GM12878 (cell line): Measurements from ENCODE around the gene TMEM259. TPM values are rescaled to one million over a fixed set of nuclear protein-coding genes. Genes with fewer than 3 reads are reported as not detected.

Source experiments
- ASH2L ChIP-seq: fragments of 300-600, 200-600 bp; sonication (generic); IDR thresholded peaks from 2 replicates; pipeline ENCODE4 v1.6.1; 2017; ENCODE audit warnings: low read depth, mild to moderate bottlenecking, borderline replicate concordance
- ETV6 ChIP-seq, 2 experiments: fragments of 450-650 bp in 1 of 2; IDR thresholded peaks in 1 of 2; conservative IDR thresholded peaks in 1 of 2; 2 replicates each; pipeline ENCODE4 v1.6.1; 2014; ENCODE audit warnings: antibody characterized with exemption in 1 of 2, borderline replicate concordance in 1 of 2, low read depth in 1 of 2, mild to moderate bottlenecking in 1 of 2, moderate library complexity in 1 of 2
- GABPA ChIP-seq: IDR thresholded peaks from 2 replicates; pipeline ENCODE4 v1.6.1; 2014; ENCODE audit warnings: antibody characterized with exemption, low read depth, mild to moderate bottlenecking, inconsistent platforms
- NBN ChIP-seq: fragments of 450-650 bp; IDR thresholded peaks from 2 replicates; pipeline ENCODE4 v1.6.1; 2016
- NFXL1 ChIP-seq: fragments of 450-650 bp; IDR thresholded peaks from 2 replicates; pipeline ENCODE4 v1.6.1; 2017; ENCODE audit warnings: antibody characterized with exemption, mild to moderate bottlenecking, borderline replicate concordance
- NFYB ChIP-seq: IDR thresholded peaks from 2 replicates; pipeline ENCODE4 v1.6.1; 2011; ENCODE audit warnings: low read depth, mild to moderate bottlenecking, low read length, improper control_type of control experiment, moderate library complexity; ENCODE audit not compliant: insufficient read depth
- NR2F1 ChIP-seq: fragments of 450-650 bp; conservative IDR thresholded peaks from 2 replicates; pipeline ENCODE4 v1.6.1; 2017; ENCODE audit warnings: mild to moderate bottlenecking
- POU2F2 ChIP-seq: IDR thresholded peaks from 3 replicates; pipeline ENCODE4 v1.6.1; 2011; ENCODE audit warnings: low read depth, mild to moderate bottlenecking, low read length, borderline replicate concordance
- SMARCA5 ChIP-seq: fragments of 450-650 bp; IDR thresholded peaks from 2 replicates; pipeline ENCODE4 v1.6.1; 2017; ENCODE audit warnings: mild to moderate bottlenecking
- SRF ChIP-seq, 2 experiments: IDR thresholded peaks; 2 replicates each; pipeline ENCODE4 v1.6.1; 2011; ENCODE audit warnings: low read depth in 2 of 2, low read length in 2 of 2, mild to moderate bottlenecking in 1 of 2, moderate library complexity in 1 of 2
- SUZ12 ChIP-seq: fragments of 200-600 bp; sonication (generic); IDR thresholded peaks from one replicate; pipeline ENCODE4 v1.6.1; 2018; ENCODE audit warnings: antibody characterized with exemption, mild to moderate bottlenecking; ENCODE audit not compliant: unreplicated experiment
- TCF3 ChIP-seq: IDR thresholded peaks from 2 replicates; pipeline ENCODE4 v1.6.1; 2012; ENCODE audit warnings: low read depth, mild to moderate bottlenecking, low read length, borderline replicate concordance; ENCODE audit not compliant: insufficient read depth
- polyA plus RNA-seq, 11 experiments: library from polyadenylated mRNA; depleted of rRNA in 4 of 11; unstranded in 6 of 11; stranded (reverse) in 5 of 11; fragments of >200 nt; fragmentation: Nextera tagmentation in 4 of 11; fragmentation: Illumina TruSeq in 1 of 11; extraction: Ambion mirVana in 4 of 11; extraction: Trizol in 1 of 11; gene quantifications; 1 replicate in 1 of 11; 2 replicates in 10 of 11; pipeline versions ENCODE4 v1.2.1 to v1.2.3, GENCODE V29; 2011 to 2016; ENCODE audit warnings: inconsistent platforms in 2 of 11, missing spikeins in 2 of 11, low read depth in 1 of 11
- total RNA-seq, 4 experiments: library from RNA; depleted of rRNA in 3 of 4; stranded (reverse); fragments of >200 nt in 3 of 4; fragmentation: Illumina TruSeq in 1 of 4; extraction: Trizol in 1 of 4; gene quantifications; 2 replicates each; pipeline versions ENCODE4 v1.2.1 to v1.2.3, GENCODE V29; 2013 to 2021
- TF ChIP-seq, protein P1 (sequence below): IDR thresholded peaks from 2 replicates; pipeline ENCODE4 v1.6.1; 2011; ENCODE audit warnings: borderline replicate concordance, low read depth, mild to moderate bottlenecking, moderate library complexity, mixed read lengths, low read length; ENCODE audit not compliant: insufficient read depth; ENCODE audit errors: extremely low read length
- TF ChIP-seq, protein P2 (sequence below): IDR thresholded peaks from 2 replicates; pipeline ENCODE4 v1.6.1; 2012; ENCODE audit warnings: improper control_type of control experiment, low read depth, low read length; ENCODE audit not compliant: insufficient replicate concordance
- TF ChIP-seq, protein P3 (sequence below): fragments of 450-650 bp; IDR thresholded peaks from 2 replicates; pipeline ENCODE4 v1.6.1; 2016; ENCODE audit warnings: mild to moderate bottlenecking, moderate library complexity, borderline replicate concordance
- TF ChIP-seq, protein P4 (sequence below): fragments of 450-650 bp; IDR thresholded peaks from 2 replicates; pipeline ENCODE4 v1.6.1; 2017; ENCODE audit warnings: low read depth, mild to moderate bottlenecking, moderate library complexity

TMEM259 gene
- total and polyA plus RNA-seq, 10 of the 15 experiments (the other 5 are each of a cell fraction or from before 2014, with no cell fraction given), result 0.43 to 184 (median 62.0) TPM

DNA sequence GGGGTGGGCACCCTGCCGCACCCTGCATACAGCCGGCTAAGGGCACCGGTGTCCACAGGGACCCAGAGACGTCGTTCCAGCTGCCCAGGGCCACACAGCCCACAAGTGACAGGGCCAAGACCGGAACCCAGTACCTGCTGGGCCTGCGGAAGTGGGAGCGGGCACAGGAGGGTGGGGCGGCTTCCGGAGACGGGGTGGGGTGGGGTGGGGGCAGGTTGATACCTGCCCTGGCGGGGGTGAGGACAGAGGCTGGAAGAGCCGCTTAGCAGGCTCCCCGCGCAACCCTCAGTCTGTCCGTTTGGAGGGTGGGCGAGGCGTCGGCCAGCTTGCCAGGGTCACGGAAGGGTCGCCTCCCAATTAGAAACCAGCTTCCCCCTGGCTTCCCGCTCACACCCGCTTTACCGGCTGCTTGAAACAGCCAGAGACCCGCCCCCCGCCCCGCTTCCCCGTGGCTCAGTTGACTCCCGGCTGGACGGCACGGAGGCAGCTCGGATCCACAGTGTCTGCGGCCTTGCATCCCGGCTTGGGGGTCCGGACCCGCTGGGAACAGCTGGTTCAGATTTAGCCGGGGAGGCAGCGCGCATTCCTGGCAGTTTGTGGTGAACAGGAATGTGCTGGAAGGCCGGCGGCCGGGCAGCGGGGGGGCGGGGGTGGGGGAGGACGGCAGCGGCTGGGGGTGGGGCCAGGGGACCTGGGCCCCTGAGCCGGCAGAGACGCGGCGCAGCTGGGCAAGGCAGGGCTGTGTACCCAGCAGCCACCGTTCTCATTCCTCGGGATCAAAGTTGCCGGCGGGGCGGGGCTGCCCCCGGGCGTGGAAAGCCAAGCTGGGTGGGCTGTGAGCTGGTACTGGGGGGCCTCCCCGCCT lies 7.4 kb upstream of the TMEM259 start (continued):
- TF ChIP-seq TCF3, result no peak
- TF ChIP-seq, protein P1, sequence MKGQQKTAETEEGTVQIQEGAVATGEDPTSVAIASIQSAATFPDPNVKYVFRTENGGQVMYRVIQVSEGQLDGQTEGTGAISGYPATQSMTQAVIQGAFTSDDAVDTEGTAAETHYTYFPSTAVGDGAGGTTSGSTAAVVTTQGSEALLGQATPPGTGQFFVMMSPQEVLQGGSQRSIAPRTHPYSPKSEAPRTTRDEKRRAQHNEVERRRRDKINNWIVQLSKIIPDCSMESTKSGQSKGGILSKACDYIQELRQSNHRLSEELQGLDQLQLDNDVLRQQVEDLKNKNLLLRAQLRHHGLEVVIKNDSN, result no peak
- TF ChIP-seq, protein P2, sequence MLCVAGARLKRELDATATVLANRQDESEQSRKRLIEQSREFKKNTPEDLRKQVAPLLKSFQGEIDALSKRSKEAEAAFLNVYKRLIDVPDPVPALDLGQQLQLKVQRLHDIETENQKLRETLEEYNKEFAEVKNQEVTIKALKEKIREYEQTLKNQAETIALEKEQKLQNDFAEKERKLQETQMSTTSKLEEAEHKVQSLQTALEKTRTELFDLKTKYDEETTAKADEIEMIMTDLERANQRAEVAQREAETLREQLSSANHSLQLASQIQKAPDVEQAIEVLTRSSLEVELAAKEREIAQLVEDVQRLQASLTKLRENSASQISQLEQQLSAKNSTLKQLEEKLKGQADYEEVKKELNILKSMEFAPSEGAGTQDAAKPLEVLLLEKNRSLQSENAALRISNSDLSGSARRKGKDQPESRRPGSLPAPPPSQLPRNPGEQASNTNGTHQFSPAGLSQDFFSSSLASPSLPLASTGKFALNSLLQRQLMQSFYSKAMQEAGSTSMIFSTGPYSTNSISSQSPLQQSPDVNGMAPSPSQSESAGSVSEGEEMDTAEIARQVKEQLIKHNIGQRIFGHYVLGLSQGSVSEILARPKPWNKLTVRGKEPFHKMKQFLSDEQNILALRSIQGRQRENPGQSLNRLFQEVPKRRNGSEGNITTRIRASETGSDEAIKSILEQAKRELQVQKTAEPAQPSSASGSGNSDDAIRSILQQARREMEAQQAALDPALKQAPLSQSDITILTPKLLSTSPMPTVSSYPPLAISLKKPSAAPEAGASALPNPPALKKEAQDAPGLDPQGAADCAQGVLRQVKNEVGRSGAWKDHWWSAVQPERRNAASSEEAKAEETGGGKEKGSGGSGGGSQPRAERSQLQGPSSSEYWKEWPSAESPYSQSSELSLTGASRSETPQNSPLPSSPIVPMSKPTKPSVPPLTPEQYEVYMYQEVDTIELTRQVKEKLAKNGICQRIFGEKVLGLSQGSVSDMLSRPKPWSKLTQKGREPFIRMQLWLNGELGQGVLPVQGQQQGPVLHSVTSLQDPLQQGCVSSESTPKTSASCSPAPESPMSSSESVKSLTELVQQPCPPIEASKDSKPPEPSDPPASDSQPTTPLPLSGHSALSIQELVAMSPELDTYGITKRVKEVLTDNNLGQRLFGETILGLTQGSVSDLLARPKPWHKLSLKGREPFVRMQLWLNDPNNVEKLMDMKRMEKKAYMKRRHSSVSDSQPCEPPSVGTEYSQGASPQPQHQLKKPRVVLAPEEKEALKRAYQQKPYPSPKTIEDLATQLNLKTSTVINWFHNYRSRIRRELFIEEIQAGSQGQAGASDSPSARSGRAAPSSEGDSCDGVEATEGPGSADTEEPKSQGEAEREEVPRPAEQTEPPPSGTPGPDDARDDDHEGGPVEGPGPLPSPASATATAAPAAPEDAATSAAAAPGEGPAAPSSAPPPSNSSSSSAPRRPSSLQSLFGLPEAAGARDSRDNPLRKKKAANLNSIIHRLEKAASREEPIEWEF, result no peak
- TF ChIP-seq ASH2L, result no peak
- no peak for TF ChIP-seq SUZ12
- TF ChIP-seq SRF (IDR thresholded peaks at IDR 0.05; ENCODE audit: low read depth in 2 of 2, low read length in 2 of 2), result no peak
- 0 out of 3 replicates have a peak, but pooled peaks have one; percentile 43 for TF ChIP-seq POU2F2
- TF ChIP-seq, protein P3, sequence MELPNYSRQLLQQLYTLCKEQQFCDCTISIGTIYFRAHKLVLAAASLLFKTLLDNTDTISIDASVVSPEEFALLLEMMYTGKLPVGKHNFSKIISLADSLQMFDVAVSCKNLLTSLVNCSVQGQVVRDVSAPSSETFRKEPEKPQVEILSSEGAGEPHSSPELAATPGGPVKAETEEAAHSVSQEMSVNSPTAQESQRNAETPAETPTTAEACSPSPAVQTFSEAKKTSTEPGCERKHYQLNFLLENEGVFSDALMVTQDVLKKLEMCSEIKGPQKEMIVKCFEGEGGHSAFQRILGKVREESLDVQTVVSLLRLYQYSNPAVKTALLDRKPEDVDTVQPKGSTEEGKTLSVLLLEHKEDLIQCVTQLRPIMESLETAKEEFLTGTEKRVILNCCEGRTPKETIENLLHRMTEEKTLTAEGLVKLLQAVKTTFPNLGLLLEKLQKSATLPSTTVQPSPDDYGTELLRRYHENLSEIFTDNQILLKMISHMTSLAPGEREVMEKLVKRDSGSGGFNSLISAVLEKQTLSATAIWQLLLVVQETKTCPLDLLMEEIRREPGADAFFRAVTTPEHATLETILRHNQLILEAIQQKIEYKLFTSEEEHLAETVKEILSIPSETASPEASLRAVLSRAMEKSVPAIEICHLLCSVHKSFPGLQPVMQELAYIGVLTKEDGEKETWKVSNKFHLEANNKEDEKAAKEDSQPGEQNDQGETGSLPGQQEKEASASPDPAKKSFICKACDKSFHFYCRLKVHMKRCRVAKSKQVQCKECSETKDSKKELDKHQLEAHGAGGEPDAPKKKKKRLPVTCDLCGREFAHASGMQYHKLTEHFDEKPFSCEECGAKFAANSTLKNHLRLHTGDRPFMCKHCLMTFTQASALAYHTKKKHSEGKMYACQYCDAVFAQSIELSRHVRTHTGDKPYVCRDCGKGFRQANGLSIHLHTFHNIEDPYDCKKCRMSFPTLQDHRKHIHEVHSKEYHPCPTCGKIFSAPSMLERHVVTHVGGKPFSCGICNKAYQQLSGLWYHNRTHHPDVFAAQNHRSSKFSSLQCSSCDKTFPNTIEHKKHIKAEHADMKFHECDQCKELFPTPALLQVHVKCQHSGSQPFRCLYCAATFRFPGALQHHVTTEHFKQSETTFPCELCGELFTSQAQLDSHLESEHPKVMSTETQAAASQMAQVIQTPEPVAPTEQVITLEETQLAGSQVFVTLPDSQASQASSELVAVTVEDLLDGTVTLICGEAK, result peak; percentile 75
- no peak for TF ChIP-seq NFYB
- TF ChIP-seq NR2F1, result peak; percentile 65; the same call in 1 of the 2 replicates
- TF ChIP-seq, protein P4, sequence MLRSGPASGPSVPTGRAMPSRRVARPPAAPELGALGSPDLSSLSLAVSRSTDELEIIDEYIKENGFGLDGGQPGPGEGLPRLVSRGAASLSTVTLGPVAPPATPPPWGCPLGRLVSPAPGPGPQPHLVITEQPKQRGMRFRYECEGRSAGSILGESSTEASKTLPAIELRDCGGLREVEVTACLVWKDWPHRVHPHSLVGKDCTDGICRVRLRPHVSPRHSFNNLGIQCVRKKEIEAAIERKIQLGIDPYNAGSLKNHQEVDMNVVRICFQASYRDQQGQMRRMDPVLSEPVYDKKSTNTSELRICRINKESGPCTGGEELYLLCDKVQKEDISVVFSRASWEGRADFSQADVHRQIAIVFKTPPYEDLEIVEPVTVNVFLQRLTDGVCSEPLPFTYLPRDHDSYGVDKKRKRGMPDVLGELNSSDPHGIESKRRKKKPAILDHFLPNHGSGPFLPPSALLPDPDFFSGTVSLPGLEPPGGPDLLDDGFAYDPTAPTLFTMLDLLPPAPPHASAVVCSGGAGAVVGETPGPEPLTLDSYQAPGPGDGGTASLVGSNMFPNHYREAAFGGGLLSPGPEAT, result 0 out of 2 replicates have a peak, but pooled peaks have one; percentile 27
- peak; percentile 93 for TF ChIP-seq SMARCA5
- TF ChIP-seq NBN, result no peak
- peak; percentile 82; the same call in 1 of the 2 replicates for TF ChIP-seq NFXL1
- peak; percentile 78; the same call in 1 of the 2 replicates for TF ChIP-seq GABPA
- no peak for TF ChIP-seq ETV6 (conservative IDR thresholded peaks at IDR 0.05 in 1 of 2, IDR thresholded peaks at IDR 0.05 in 1 of 2; ENCODE audit: borderline replicate concordance in 1 of 2, low read depth in 1 of 2)
